Measurements from ENCODE around the gene MRPL55.

MRPL55 gene

GRCh38 chr1:228152097-228152917 lies 43.2 kb upstream of the MRPL55 start:
- Histone ChIP-seq H3K4me3 (ENCODE audit: low read length, poor library complexity, severe bottlenecking) (no peak overlapping the region), H3K79me2 (ENCODE audit: insufficient read depth, low read length) (peaks cover under 1% of the 10 kb centered on the region; the same call in 1 of the 2 replicates), H3F3A (ENCODE audit: low read depth) (no peaks in the 10 kb centered on the region), H3K4me1 (ENCODE audit: insufficient read depth, low read length, poor library complexity, severe bottlenecking) (peaks cover 3% of the 10 kb centered on the region), H3K27me3 (ENCODE audit: insufficient read depth, low read length, poor library complexity, severe bottlenecking) (no peaks in the 10 kb centered on the region), H2AFZ (ENCODE audit: low read length) (no peak overlapping the region), H3K9me3 (ENCODE audit: insufficient read depth, low read depth, low read length) (no peaks in the 10 kb centered on the region), H4K20me1 (ENCODE audit: insufficient read depth, low read length, poor library complexity, severe bottlenecking) (peaks cover 7% of the 10 kb centered on the region), H3K9ac (ENCODE audit: low read depth, low read length, poor library complexity, severe bottlenecking) (no peak overlapping the region), H3K4me2 (ENCODE audit: low read depth, low read length, poor library complexity, severe bottlenecking) (no peak overlapping the region), H3K36me3 (ENCODE audit: insufficient read depth, low read length) (peaks cover 15% of the 10 kb centered on the region; the same call in 1 of the 2 replicates), H3K9me2 (replicated peaks; ENCODE audit: low read depth, low read length) (no peaks in the 10 kb centered on the region)
- TF ChIP-seq, protein P1, sequence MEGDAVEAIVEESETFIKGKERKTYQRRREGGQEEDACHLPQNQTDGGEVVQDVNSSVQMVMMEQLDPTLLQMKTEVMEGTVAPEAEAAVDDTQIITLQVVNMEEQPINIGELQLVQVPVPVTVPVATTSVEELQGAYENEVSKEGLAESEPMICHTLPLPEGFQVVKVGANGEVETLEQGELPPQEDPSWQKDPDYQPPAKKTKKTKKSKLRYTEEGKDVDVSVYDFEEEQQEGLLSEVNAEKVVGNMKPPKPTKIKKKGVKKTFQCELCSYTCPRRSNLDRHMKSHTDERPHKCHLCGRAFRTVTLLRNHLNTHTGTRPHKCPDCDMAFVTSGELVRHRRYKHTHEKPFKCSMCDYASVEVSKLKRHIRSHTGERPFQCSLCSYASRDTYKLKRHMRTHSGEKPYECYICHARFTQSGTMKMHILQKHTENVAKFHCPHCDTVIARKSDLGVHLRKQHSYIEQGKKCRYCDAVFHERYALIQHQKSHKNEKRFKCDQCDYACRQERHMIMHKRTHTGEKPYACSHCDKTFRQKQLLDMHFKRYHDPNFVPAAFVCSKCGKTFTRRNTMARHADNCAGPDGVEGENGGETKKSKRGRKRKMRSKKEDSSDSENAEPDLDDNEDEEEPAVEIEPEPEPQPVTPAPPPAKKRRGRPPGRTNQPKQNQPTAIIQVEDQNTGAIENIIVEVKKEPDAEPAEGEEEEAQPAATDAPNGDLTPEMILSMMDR (conservative IDR thresholded peaks at IDR 0.05; ENCODE audit: low read length) = no peak
- no peak for TF ChIP-seq EZH2phosphoT487 (IDR thresholded peaks at IDR 0.05; ENCODE audit: borderline replicate concordance)

GRCh38 chr1:228151180-228151925 lies 42.3 kb upstream of the MRPL55 start:
- no peaks in the 10 kb centered on the region for H3K27me3 ChIP-seq (ENCODE audit: insufficient read depth, low read length, poor library complexity, severe bottlenecking)
- no peaks in the 10 kb centered on the region for H3K9me3 ChIP-seq (ENCODE audit: insufficient read depth, low read depth, low read length)
- no peak overlapping the region for H3K9ac ChIP-seq (ENCODE audit: low read depth, low read length, poor library complexity, severe bottlenecking)
- peaks cover 15% of the 10 kb centered on the region; the same call in 1 of the 2 replicates for H3K36me3 ChIP-seq (ENCODE audit: insufficient read depth, low read length)
- no peak overlapping the region for H3K4me2 ChIP-seq (ENCODE audit: low read depth, low read length, poor library complexity, severe bottlenecking)
- no peak overlapping the region for H3K4me3 ChIP-seq (ENCODE audit: low read length, poor library complexity, severe bottlenecking)
- H3K9me2 ChIP-seq (replicated peaks; ENCODE audit: low read depth, low read length) = no peaks in the 10 kb centered on the region
- no peak overlapping the region for H2AFZ ChIP-seq (ENCODE audit: low read length)
- H3K79me2 ChIP-seq (ENCODE audit: insufficient read depth, low read length) = peaks cover 10% of the 10 kb centered on the region; the same call in 1 of the 2 replicates
- peaks cover 9% of the 10 kb centered on the region for H4K20me1 ChIP-seq (ENCODE audit: insufficient read depth, low read length, poor library complexity, severe bottlenecking)
- TF ChIP-seq EZH2phosphoT487 (IDR thresholded peaks at IDR 0.05; ENCODE audit: borderline replicate concordance) = no peak
- TF ChIP-seq, protein P1 (conservative IDR thresholded peaks at IDR 0.05; ENCODE audit: low read length) = no peak
- H3K4me1 ChIP-seq (ENCODE audit: insufficient read depth, low read length, poor library complexity, severe bottlenecking) = peaks cover 3% of the 10 kb centered on the region
- no peaks in the 10 kb centered on the region for H3F3A ChIP-seq (ENCODE audit: low read depth)

DNA sequence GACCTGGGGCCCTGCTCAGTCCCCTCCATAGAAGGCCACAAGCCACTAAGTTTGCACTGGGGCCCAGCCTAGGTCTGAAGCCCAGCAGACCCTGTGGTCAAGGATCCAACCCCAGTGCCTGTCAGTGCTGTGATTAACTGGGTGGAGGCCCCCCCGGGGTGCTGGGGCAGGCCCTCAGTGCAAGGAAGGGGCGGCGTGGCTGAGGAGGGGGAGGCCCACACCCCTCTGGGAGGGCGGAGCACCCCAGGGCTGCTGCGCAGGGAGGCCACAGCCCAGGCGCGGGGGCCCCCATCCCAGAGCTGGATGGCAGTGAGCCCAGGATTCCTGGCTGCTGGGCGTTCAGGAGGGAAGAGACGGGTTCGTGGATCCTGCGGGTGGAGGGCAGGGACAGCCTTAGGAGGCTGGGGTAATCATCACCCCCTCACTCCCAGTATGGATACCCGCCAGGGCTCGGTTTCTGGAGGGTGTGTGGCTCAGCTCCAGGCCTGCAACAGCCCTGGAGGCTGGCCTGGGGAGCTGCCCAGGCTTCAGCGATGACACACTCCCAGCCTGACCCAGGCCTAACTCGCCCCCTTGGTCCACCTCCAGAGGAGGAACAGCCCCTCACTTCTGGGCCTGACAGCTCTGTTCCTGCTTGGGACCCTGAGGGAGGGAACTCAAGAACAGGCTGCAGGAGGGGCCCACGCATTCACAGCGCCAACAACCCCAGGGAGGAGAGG lies 41.5 kb upstream of the MRPL55 start:
- Histone ChIP-seq H3K4me2 (ENCODE audit: low read depth, low read length, poor library complexity, severe bottlenecking) (no peak overlapping the region), H3K36me3 (ENCODE audit: insufficient read depth, low read length) (peaks cover 15% of the 10 kb centered on the region; the same call in 1 of the 2 replicates), H3K4me1 (ENCODE audit: insufficient read depth, low read length, poor library complexity, severe bottlenecking) (peaks cover 3% of the 10 kb centered on the region), H3K9me3 (ENCODE audit: insufficient read depth, low read depth, low read length) (no peaks in the 10 kb centered on the region), H3K4me3 (ENCODE audit: low read length, poor library complexity, severe bottlenecking) (no peak overlapping the region), H4K20me1 (ENCODE audit: insufficient read depth, low read length, poor library complexity, severe bottlenecking) (peaks cover 17% of the 10 kb centered on the region), H3K9ac (ENCODE audit: low read depth, low read length, poor library complexity, severe bottlenecking) (no peak overlapping the region), H3K79me2 (ENCODE audit: insufficient read depth, low read length) (peaks cover 18% of the 10 kb centered on the region; the same call in 1 of the 2 replicates), H2AFZ (ENCODE audit: low read length) (no peak overlapping the region), H3F3A (ENCODE audit: low read depth) (no peaks in the 10 kb centered on the region), H3K27me3 (ENCODE audit: insufficient read depth, low read length, poor library complexity, severe bottlenecking) (no peaks in the 10 kb centered on the region), H3K9me2 (replicated peaks; ENCODE audit: low read depth, low read length) (no peaks in the 10 kb centered on the region)
- TF ChIP-seq EZH2phosphoT487 (IDR thresholded peaks at IDR 0.05; ENCODE audit: borderline replicate concordance) = no peak
- TF ChIP-seq, protein P1 (conservative IDR thresholded peaks at IDR 0.05; ENCODE audit: low read length) = no peak
